Tibial nerve (tissue), 4 donors: ENCODE measurements around the gene LTB4R2. TPM values are rescaled to one million over a fixed set of nuclear protein-coding genes. Genes with fewer than 3 reads are reported as not detected.

Experiments used
- DNase-seq, 2 donors: peaks; one replicate each; pipeline ENCODE4 v3.0.0-alpha.2; 2019; ENCODE audit warnings: low spot score in 2 of 2
- H3K27ac ChIP-seq, 4 donors: fragments of 200-600 bp; sonication (generic) in 3 of 4; one replicate each; pipeline ENCODE4 v1.5.1; 2017 to 2019; ENCODE audit warnings: mild to moderate bottlenecking in 1 of 4
- H3K27me3 ChIP-seq, 2 donors: fragments of 200-600 bp; sonication (generic) in 1 of 2; one replicate each; pipeline versions ENCODE4 v1.5.1 to v1.6.0; 2017 to 2019
- H3K36me3 ChIP-seq, 3 donors: fragments of 200-600 bp; sonication (generic); one replicate each; pipeline ENCODE4 v1.5.1; 2018 to 2019
- H3K4me1 ChIP-seq, 4 donors: fragments of 200-600 bp; sonication (generic) in 3 of 4; one replicate each; pipeline ENCODE4 v1.5.1; 2017 to 2019
- H3K4me3 ChIP-seq, 4 donors: fragments of 200-600 bp; sonication (generic) in 3 of 4; one replicate each; pipeline ENCODE4 v1.5.1; 2017 to 2019; ENCODE audit warnings: mild to moderate bottlenecking in 1 of 4, moderate library complexity in 1 of 4
- H3K9me3 ChIP-seq, 4 donors: fragments of 200-600 bp; sonication (generic) in 3 of 4; one replicate each; pipeline ENCODE4 v1.5.1; 2017 to 2019
- EP300 ChIP-seq, 2 donors: sonication (generic); formaldehyde crosslinking; IDR thresholded peaks; one replicate each; pipeline ENCODE4 v1.6.1; 2017; ENCODE audit warnings: antibody characterized with exemption in 2 of 2, mild to moderate bottlenecking in 1 of 2
- POLR2A ChIP-seq, 2 donors: fragments of 450-650 bp; IDR thresholded peaks; one replicate each; pipeline ENCODE4 v1.6.1; 2017; ENCODE audit warnings: antibody characterized with exemption in 2 of 2, mild to moderate bottlenecking in 2 of 2, moderate library complexity in 2 of 2
- WGBS, 2 donors: methylation state at CpG; one replicate each; pipeline ENCODE4 v1.1.5; 2018; 5-methylcytosine and 5-hydroxymethylcytosine counted together
- total RNA-seq, 4 donors: library from RNA; depleted of rRNA; stranded (reverse); fragments of >200 nt; gene quantifications; one replicate each; pipeline ENCODE4 v1.1.0, GENCODE V29; 2016
- TF ChIP-seq, protein P1 (sequence below), 5 experiments: fragments of 200-600 bp in 3 of 5; fragments of 450-650 bp in 2 of 5; sonication (generic) in 3 of 5; IDR thresholded peaks; one replicate each; pipeline ENCODE4 v1.5.1; 2016 to 2019; ENCODE audit warnings: antibody characterized with exemption in 5 of 5, mild to moderate bottlenecking in 3 of 5, moderate library complexity in 2 of 5

Gene LTB4R2
- total RNA-seq, 4 donors from 2014 or later, result 15.5 to 31.5 (median 20.2) TPM

GRCh38 chr14:24281636-24282035 lies 28.3 kb upstream of the LTB4R2 start:
- Histone ChIP-seq H3K9me3 (no peaks in the 10 kb centered on the region), H3K4me3 (no peak overlapping the region), H3K27ac (no peak overlapping the region), H3K36me3 (no peaks in the 10 kb centered on the region), H3K27me3 (no peaks in the 10 kb centered on the region), H3K4me1 (peaks cover 0 to 34% (median 11%) of the 10 kb centered on the region in 4 donors)
- TF ChIP-seq POLR2A (IDR thresholded peaks at IDR 0.05), result no peak
- no peak for TF ChIP-seq EP300 (IDR thresholded peaks at IDR 0.05)
- TF ChIP-seq, protein P1, sequence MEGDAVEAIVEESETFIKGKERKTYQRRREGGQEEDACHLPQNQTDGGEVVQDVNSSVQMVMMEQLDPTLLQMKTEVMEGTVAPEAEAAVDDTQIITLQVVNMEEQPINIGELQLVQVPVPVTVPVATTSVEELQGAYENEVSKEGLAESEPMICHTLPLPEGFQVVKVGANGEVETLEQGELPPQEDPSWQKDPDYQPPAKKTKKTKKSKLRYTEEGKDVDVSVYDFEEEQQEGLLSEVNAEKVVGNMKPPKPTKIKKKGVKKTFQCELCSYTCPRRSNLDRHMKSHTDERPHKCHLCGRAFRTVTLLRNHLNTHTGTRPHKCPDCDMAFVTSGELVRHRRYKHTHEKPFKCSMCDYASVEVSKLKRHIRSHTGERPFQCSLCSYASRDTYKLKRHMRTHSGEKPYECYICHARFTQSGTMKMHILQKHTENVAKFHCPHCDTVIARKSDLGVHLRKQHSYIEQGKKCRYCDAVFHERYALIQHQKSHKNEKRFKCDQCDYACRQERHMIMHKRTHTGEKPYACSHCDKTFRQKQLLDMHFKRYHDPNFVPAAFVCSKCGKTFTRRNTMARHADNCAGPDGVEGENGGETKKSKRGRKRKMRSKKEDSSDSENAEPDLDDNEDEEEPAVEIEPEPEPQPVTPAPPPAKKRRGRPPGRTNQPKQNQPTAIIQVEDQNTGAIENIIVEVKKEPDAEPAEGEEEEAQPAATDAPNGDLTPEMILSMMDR (IDR thresholded peaks at IDR 0.05), result no peak
- no peak for DNase-seq
- 80 to 93% methylated on average over 7 of the region's 7 CpGs for WGBS, 2 donors

DNA sequence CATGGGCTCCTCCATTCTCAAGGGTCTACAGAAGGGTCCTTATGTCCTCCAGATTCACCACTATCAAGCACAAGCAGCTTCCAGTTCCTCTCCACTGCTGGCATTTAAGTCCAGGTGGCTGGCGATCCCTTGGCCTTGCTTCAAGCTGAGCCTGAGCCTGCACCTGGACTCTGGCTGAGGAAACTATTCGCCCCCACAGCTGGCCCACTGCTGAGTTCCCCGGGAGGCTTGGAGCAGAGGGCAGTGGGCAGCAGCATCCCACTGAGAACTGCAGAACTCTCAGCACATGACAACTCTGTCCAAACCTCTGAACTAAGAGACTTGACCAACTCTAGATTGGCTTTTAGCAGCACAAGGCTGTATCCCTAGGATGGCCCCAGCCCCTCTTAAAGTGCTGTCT lies 27.2 kb upstream of the LTB4R2 start:
- H3K36me3 ChIP-seq, result no peaks in the 10 kb centered on the region
- H3K4me3 ChIP-seq, result no peak overlapping the region
- DNase-seq, result no peak
- peaks cover 0 to 30% (median 8%) of the 10 kb centered on the region in 4 donors for H3K4me1 ChIP-seq
- no peaks in the 10 kb centered on the region for H3K9me3 ChIP-seq
- TF ChIP-seq, protein P1 (IDR thresholded peaks at IDR 0.05), result no peak
- TF ChIP-seq EP300 (IDR thresholded peaks at IDR 0.05) (no peak), POLR2A (IDR thresholded peaks at IDR 0.05) (no peak)
- H3K27ac ChIP-seq, result no peak overlapping the region
- WGBS, 2 donors, result 68 to 76% methylated on average over 3 of the region's 3 CpGs
- no peaks in the 10 kb centered on the region for H3K27me3 ChIP-seq

DNA sequence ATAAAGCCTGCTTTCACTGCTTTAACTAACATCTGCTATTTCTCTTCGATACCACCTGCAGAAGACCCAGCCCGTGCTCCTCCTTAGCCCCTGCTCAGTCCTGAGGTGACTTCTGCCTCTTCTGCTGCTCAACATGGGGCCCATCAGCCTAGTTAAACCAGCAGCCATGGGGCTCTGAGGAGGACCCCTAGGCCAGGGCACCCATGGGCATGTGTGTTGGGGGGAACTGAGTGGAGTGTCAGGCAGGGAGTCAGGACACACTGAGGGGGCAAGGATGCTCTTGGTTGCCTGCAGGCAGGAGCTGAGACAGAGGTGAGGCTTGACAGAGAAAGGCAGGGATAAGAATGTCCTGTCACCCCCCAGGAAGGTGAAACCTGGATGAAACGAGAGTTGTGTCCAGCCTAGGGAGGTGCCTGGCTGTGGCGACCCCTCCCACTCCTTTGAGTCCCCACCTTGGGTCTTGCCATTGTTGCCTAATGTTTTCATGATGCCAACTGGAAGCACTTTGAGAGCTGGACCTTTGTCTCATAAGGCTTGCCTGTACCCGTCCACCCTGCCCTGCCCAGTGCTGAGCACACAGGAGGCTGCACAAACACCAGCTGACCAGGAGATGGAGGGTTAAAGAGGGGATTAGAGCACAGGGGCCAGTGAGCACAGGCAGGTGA lies 26.0 kb upstream of the LTB4R2 start:
- Histone ChIP-seq H3K36me3 (peaks cover 0 to 3% (median 0%) of the 10 kb centered on the region in 3 donors), H3K4me1 (peaks cover 0 to 30% (median 3%) of the 10 kb centered on the region in 4 donors), H3K9me3 (no peaks in the 10 kb centered on the region), H3K27ac (no peak overlapping the region), H3K4me3 (no peak overlapping the region), H3K27me3 (no peaks in the 10 kb centered on the region)
- WGBS, 2 donors, result 82 to 94% methylated on average over 3 to 5 of the region's 5 CpGs
- DNase-seq, result no peak
- no peak for TF ChIP-seq EP300 (IDR thresholded peaks at IDR 0.05)
- TF ChIP-seq POLR2A (IDR thresholded peaks at IDR 0.05), result no peak
- TF ChIP-seq, protein P1 (IDR thresholded peaks at IDR 0.05), result no peak

DNA sequence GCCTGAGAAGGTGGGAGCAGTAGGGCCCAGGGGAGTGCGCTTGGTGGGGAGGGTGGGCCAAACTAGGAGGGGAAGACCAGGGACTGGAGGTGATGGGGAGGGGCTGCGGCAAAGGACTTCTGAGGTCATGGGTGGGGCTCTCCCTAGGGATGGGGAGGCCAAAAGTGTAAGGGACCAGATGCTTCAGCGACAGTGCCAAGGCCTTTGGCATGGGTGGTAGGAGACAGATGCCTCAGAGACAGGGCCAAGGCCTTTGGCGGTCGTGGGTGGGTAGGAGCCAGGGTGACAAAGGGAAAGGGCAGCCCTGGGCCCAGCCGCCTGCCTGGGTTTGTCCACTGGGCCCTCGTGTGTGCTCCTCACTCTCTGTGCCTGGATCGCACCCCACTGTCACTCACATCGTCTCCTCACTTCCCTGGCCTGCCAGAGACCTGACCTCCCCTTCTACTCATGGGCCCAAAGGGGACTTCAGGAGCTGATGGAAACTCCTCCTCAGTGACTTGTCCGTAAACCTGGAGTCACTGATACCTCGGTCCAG lies 25.4 kb upstream of the LTB4R2 start:
- no peak for TF ChIP-seq EP300 (IDR thresholded peaks at IDR 0.05)
- TF ChIP-seq, protein P1 (IDR thresholded peaks at IDR 0.05), result no peak
- TF ChIP-seq POLR2A (IDR thresholded peaks at IDR 0.05), result no peak
- Histone ChIP-seq H3K27ac (no peak overlapping the region), H3K4me1 (peaks cover 0 to 26% (median under 1%) of the 10 kb centered on the region in 4 donors), H3K36me3 (peaks cover 0 to 9% (median 2%) of the 10 kb centered on the region in 3 donors), H3K27me3 (no peaks in the 10 kb centered on the region), H3K9me3 (no peaks in the 10 kb centered on the region), H3K4me3 (no peak overlapping the region)
- WGBS, 2 donors, result 73 to 82% methylated on average over 11 of the region's 11 CpGs
- no peak for DNase-seq

GRCh38 chr14:24285351-24285750 lies 24.6 kb upstream of the LTB4R2 start:
- H3K27ac ChIP-seq, result no peak overlapping the region
- no peaks in the 10 kb centered on the region for H3K9me3 ChIP-seq
- 72 to 75% methylated on average over 4 of the region's 4 CpGs for WGBS, 2 donors
- H3K36me3 ChIP-seq, result peaks cover 0 to 17% (median 6%) of the 10 kb centered on the region in 3 donors
- H3K4me1 ChIP-seq, result peaks cover 0 to 19% (median 0%) of the 10 kb centered on the region in 4 donors
- H3K27me3 ChIP-seq, result no peaks in the 10 kb centered on the region
- no peak for DNase-seq
- TF ChIP-seq, protein P1 (IDR thresholded peaks at IDR 0.05), result no peak
- no peak for TF ChIP-seq POLR2A (IDR thresholded peaks at IDR 0.05)
- TF ChIP-seq EP300 (IDR thresholded peaks at IDR 0.05), result no peak
- H3K4me3 ChIP-seq, result no peak overlapping the region
